NOMO-1 treated with DMSO at 0.1 percent for 48 hours (cell line): Measurements from ENCODE around the gene MAP4K1.

Experiments
- DNase-seq: peaks from one replicate; lab custom pipeline; 2025; ENCODE audit not compliant: unreplicated experiment; lab: John Stamatoyannopoulos, UW

The MAP4K1 gene

GRCh38 chr19:38617764-38618589 lies at the start of gene MAP4K1:
Gene MAP4K1, minus strand, starts transcription at chr19:38617953. Its CDS starts 58 bp downstream, at chr19:38617895.
- peak; percentile 55 for DNase-seq

- no peak for DNase-seq
These were observed 49.1 kb upstream of the MAP4K1 start for GRCh38 chr19:38666663-38667511.

DNA sequence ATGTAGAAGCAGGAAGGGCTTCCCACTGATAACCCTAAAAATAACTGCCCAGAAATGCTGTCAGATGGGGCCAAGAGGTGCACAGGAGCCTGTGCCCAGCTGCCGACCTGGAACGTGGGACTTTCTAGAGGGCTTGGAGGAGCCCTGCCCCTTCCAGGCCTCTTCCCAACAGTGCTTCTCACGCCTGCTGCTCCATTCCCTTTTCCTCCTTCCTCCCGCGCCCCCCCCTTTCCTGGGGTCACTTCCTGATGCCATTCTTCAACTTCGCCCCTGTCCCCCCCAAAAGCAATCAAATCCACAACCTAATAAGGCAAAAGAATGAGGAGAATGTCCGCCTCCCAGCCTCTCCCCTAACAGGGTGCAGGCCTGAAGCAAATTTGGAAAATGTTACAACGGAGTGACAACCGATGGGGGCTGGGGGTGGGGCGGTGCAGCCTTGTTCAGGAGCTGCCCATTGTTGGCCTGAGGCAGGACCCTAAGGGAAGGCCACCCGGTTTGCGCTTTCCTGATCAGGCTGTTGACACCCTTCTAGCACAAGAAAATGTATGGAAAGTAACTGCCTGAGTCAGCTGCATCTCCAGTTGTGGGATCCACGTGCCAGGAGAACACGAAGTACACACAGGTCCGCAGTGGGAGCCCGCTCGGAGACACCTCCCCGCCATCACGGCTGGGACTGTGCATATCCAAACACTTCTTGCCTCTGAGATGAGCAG lies 48.4 kb upstream of the MAP4K1 start:
- DNase-seq = no peak

- no peak for DNase-seq
These were observed 47.6 kb upstream of the MAP4K1 start for GRCh38 chr19:38665219-38665931.

DNA sequence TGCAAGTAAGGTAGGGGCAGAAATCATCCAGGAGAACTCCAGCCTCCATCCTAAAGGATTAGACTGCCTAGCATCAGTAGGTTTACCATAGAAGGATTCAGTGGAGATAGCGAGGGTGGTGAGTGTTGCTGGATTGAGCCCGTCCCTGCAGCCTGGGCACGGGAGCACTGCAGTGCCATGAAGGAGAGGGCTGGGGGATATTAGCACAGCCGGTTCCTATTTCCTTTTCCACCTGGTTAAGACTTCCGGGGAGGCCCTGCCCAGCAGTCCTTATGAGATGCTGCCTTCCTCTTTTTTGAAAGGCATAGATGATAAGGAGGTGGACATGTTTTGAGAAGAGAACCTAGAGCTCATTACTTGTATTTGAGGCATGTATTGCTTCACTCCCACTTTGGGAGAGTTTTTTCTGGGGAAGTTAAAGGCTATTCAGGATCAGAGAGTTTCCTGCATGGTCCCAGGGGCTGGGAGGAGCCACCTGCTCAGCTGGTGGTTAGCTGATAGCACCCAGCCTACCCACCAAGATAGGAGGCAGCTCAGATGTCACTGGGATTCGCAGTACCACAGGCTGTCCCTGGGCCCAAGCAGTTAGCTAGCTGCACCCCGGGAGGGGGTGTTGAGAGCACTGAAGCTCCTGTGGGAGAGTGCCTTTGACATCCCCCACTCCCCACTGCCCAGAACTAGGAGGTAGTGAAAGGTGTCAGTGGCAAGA lies 46.9 kb upstream of the MAP4K1 start:
- peak; percentile 65 for DNase-seq

DNA sequence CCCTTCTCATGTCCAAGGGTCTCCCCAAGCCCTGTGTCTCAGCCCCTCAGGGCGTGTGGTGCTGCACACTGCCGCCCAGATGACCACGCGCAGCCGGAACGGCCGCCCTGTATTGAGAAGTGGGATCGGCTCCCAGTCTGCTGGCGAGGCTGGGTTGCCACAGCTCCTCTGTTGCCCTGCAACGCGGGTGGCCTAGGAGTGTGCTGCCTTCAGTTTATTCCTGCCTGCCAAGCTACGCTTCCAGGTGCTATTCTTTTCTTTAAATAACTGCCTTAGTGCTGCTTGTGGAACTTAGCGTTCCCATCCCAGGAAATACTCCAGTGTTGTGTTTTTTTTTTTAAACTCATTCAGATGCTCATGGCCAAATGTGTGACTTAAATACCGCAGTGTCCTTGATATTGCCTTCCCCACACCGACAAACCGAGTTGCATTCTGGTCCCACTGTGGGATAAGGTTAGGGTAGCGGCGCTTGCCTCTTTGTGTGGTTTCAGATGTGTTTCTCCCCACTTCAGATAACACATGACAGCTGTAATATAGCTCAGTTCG lies 46.3 kb upstream of the MAP4K1 start:
- no peak for DNase-seq

GRCh38 chr19:38663156-38663651 lies 45.5 kb upstream of the MAP4K1 start:
- no peak for DNase-seq

DNA sequence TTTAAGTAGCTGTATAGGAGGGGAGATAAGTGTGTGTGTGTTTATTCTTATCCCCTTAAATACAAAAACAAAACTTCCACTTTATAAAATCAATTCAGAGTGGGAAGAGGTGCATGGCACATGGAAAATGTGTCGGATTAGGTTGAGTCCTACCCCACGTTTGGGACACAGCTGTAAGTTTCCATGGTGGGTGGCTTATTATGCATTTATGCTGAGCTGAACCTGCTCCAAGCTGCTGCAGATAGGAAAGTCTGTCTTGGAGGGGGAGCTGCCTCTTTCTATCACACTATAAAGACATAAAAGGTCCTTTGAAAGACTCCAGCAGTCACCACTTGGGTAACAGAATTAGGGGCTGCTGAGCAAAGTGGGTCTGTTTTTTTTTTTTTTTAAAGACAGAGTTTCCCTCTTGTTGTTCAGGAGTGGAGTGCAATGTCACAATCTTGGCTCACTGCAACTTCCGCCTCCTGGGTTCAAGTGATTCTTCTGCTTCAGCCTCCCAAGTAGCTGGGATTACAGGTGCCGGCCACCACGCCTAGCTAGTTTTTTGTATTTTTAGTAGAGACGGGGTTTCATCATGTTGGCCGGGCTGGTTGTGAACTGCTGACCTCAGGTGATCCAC lies 44.9 kb upstream of the MAP4K1 start:
- DNase-seq = no peak

GRCh38 chr19:38661996-38662395 lies 44.2 kb upstream of the MAP4K1 start:
- DNase-seq = no peak

GRCh38 chr19:38661136-38661535 lies 43.4 kb upstream of the MAP4K1 start:
- no peak for DNase-seq

GRCh38 chr19:38660724-38661123 lies 43.0 kb upstream of the MAP4K1 start:
- DNase-seq = no peak

DNA sequence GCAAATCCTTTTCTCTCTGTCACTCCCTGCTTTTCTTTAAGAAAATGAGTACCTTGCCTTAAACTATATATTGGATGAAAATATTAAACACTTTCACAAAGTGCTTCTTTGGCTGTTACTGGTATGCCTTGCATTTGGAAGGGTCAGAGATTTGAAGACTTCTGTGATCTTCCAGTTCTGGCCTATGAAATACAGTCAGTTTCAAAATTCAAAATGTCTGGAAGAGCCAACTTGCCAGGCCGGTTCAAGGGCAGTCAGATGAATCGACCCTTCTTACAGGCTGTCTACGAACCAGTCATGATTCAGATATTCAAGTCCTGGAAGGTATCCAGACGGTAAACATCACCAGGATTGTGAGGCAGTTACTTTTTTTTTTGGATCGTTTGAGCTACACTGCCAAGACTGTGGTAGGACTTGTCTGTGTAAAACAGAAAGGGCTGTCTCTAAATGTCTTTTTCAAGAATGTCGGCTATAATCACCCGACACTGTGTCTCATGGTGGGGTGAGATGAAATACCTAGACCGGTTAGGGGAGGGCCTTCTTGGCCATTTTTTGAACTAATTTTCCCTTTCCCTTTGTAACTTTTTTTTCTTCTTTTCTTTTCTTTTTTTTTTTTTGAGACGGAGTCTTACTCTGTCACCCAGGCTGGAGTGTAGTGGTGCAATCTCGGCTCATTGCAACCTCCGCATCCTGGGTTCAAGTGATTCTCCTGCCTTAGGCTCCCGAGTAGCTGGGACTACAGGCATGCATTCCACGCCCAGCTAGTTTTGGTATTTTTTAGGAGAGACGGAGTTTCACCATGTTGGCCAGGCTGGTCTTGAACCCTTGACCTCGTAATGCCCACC lies 40.9 kb upstream of the MAP4K1 start:
- DNase-seq = no peak

- no peak for DNase-seq
These were observed 40.0 kb upstream of the MAP4K1 start for GRCh38 chr19:38657633-38658222.

- peak; percentile 29 for DNase-seq
These were observed 38.6 kb upstream of the MAP4K1 start for GRCh38 chr19:38656171-38656981.

DNA sequence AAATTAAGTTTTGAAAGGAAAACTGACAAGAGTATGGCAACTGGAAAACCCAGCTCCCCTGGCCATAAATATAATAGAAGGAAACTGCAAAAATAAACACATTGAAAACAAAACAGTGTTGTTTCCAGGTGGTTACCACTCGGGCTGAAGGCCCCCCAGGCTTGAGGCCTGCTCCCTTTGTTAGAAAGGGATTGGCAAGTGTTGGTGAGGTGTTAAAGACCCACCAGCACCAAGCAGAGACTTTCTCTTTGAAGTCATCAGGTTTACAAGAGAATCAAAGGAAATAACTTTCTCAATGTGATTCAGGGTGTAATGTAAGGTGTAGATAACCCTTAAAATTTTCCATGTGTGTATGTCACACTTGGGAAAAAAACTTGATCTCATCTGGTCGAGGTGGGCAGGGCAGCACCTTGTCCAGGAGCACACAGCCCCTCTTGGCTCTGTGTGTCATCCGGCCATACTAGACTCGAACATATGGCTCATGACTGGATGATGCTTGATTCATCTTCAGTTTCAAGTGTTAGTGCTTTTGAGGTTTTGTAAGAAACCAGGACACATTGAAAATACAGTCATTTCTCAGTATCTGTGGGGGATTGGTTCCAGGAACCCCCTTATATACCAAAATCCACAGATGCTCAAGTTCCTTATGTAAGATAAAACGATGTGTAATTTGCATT lies 37.5 kb upstream of the MAP4K1 start:
- no peak for DNase-seq

GRCh38 chr19:38654628-38655055 lies 36.9 kb upstream of the MAP4K1 start:
- no peak for DNase-seq
